PC-9 (cell line): ENCODE measurements around the gene SLC7A6. TPM values are rescaled to one million over a fixed set of nuclear protein-coding genes. Genes with fewer than 3 reads are reported as not detected.

Source experiments
- BruUV-seq: library from RNA; stranded (reverse); fragments of 400-500 nt; replicated peaks from 2 replicates; lab custom pipeline; 2021; lab: Mats Ljungman, UMichigan
- CTCF ChIA-PET: fragments of 300-600 bp; sonication (Branson Sonifier 250); formaldehyde crosslinking; loops from one replicate; lab custom pipeline; 2022; ENCODE audit warnings: antibody characterized with exemption; lab: Charles Lee
- POLR2A ChIA-PET: fragments of 300-600 bp; sonication (Branson Sonifier 250); formaldehyde crosslinking; loops from one replicate; lab custom pipeline; 2022; ENCODE audit warnings: antibody characterized with exemption; ENCODE audit not compliant: unreplicated experiment; lab: Charles Lee
- DNase-seq, 2 experiments: peaks; one replicate each; pipeline versions ENCODE4 v3.0.0 to v3.0.0-alpha.2; 2015 to 2022; ENCODE audit warnings: mixed read lengths in 1 of 2
- H2AFZ ChIP-seq: fragments of 200-600 bp; sonication (generic); 2 replicates; pipeline ENCODE4 v1.8.1; 2017; ENCODE audit warnings: antibody characterized with exemption
- H3F3A ChIP-seq: fragments of 200-600 bp; sonication (generic); 2 replicates; pipeline ENCODE4 v1.8.1; 2017; ENCODE audit warnings: antibody characterized with exemption, mild to moderate bottlenecking, low read depth; ENCODE audit not compliant: insufficient read depth
- H3K27ac ChIP-seq: fragments of 200-600 bp; sonication (generic); 2 replicates; pipeline ENCODE4 v1.6.1; 2016; ENCODE audit warnings: mixed run types
- H3K27me3 ChIP-seq: fragments of 200-600 bp; sonication (generic); 2 replicates; pipeline ENCODE4 v1.6.1; 2016; ENCODE audit warnings: low read depth, mixed run types; ENCODE audit not compliant: insufficient read depth
- H3K36me3 ChIP-seq: fragments of 200-600 bp; sonication (generic); 2 replicates; pipeline ENCODE4 v1.6.1; 2016; ENCODE audit warnings: low read depth, mixed run types
- H3K4me1 ChIP-seq: fragments of 200-600 bp; sonication (generic); replicated peaks from 2 replicates; pipeline ENCODE4 v1.6.1; 2016; ENCODE audit warnings: mixed run types; ENCODE audit not compliant: insufficient read depth
- H3K4me2 ChIP-seq: fragments of 200-600 bp; sonication (generic); 2 replicates; pipeline ENCODE4 v1.6.1; 2017; ENCODE audit warnings: mixed run types
- H3K4me3 ChIP-seq: fragments of 200-600 bp; sonication (generic); 2 replicates; pipeline ENCODE4 v1.6.1; 2016; ENCODE audit warnings: mixed run types
- H3K79me2 ChIP-seq: fragments of 200-600 bp; sonication (generic); 2 replicates; pipeline ENCODE4 v1.6.1; 2017; ENCODE audit warnings: low read depth, mixed run types
- H3K9me2 ChIP-seq: fragments of 200-600 bp; sonication (generic); 2 replicates; pipeline ENCODE4 v1.8.1; 2017; ENCODE audit warnings: mild to moderate bottlenecking; ENCODE audit not compliant: insufficient read depth
- H3K9me3 ChIP-seq: fragments of 200-600 bp; sonication (generic); 2 replicates; pipeline ENCODE4 v1.8.1; 2016; ENCODE audit warnings: low read depth; ENCODE audit not compliant: insufficient read depth
- H4K20me1 ChIP-seq: fragments of 200-600 bp; sonication (generic); 2 replicates; pipeline ENCODE4 v1.8.1; 2017; ENCODE audit not compliant: insufficient read depth
- CTCF ChIP-seq: fragments of 200-600 bp; sonication (generic); conservative IDR thresholded peaks from 2 replicates; pipeline ENCODE4 v1.6.1; 2017; ENCODE audit warnings: mixed run types, antibody characterized with exemption, mild to moderate bottlenecking, moderate library complexity
- EZH2 ChIP-seq: fragments of 200-600 bp; sonication (generic); IDR thresholded peaks from 2 replicates; pipeline ENCODE4 v1.8.0; 2017; ENCODE audit warnings: antibody characterized with exemption, low read depth
- intact Hi-C: fragments of 100-400 bp; cut with micrococcal nuclease; formaldehyde crosslinking; loops from one replicate; pipeline ENCODE4 v1.10.0; 2022; ENCODE audit not compliant: unreplicated experiment
- total RNA-seq: library from RNA; stranded (reverse); gene quantifications from 2 replicates; pipeline ENCODE4 v1.2.3, GENCODE V29; 2021

SLC7A6 gene
- total RNA-seq, 1 experiment from 2014 or later, result 44.7 TPM

DNA sequence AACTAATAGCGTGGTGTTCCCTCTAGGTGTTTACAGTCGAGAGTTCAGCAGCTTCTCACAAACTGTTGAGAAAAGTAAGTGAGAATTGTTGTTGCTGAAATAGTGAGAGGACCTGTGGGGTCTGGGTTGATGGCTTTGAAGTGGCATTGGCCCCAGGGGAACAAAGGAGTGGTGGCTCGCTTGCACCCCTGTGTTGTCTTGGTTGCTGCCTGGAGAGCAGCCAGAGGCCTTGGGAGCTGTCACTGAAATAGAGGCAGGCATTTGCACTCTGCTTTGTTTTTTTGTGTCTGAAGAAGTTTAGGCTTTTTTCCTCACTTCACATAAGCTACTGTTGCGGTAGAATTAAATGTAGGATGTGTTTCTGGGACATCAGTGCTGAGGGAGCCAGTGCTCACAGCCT lies 83.3 kb downstream of the SLC7A6 start:
- Histone ChIP-seq H3K27ac (no peak overlapping the region), H3K9me3 (no peaks in the 10 kb centered on the region), H3K4me1 (no peaks in the 10 kb centered on the region), H3K9me2 (no peaks in the 10 kb centered on the region), H4K20me1 (no peaks in the 10 kb centered on the region; the same call in 1 of the 2 replicates), H3K27me3 (no peaks in the 10 kb centered on the region), H3K4me3 (no peak overlapping the region), H3K36me3 (no peaks in the 10 kb centered on the region; the same call in 1 of the 2 replicates), H3F3A (no peaks in the 10 kb centered on the region), H2AFZ (no peak overlapping the region), H3K4me2 (no peak overlapping the region), H3K79me2 (no peaks in the 10 kb centered on the region)
- no peak for DNase-seq
- BruUV-seq, result no TSS peak
- TF ChIP-seq EZH2 (no peak), CTCF (no peak)
- POLR2A ChIA-PET, result no interaction called here
- CTCF ChIA-PET, result no interaction called here
- intact Hi-C loops, result no loop called here

DNA sequence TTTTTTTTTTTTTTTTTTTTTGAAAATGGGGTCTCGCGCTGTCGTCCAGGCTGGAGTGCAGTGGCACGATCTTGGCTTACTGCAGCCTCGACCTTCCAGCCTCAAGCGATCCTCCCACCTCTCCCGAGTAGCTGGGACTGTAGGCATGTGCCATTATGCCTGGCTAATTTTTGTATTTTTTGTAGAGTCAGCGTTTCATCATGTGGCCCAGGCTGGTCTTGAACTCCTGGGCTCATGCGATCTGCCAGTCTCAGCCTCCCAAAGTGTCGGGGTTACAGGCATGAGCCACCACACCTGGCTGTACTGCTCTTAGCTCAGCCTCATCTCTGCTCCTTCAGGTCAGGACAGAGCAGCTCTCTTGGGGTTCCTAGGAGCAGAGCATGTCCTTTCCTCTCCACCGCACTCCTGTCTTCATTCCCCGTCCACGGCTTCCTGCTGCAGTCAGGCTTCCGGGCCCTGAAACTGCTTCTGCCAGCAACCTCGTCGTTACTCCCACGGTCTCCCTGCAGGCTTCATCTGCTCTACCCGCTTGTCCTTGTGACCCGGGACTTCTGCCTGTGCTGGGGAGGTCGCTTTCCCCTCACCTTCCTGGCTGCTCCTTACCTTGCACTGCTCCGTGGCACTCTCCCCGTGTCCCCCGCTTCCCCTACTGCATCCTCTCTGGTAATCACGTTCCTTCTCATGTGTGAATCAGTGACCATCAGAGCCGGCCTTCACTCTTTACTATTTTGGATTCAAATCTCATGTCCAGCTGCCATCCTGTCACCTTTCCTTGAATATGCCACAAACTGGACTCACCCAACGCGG lies 84.5 kb downstream of the SLC7A6 start:
- ChIA-PET POLR2A (no interaction called here), CTCF (interaction anchor here (0.6 kb wide), 1 partner anchor 85 kb away, joined by 5 read pairs; no protein-coding TSS in a partner anchor)
- Histone ChIP-seq H4K20me1 (no peaks in the 10 kb centered on the region; the same call in 1 of the 2 replicates), H3K9me2 (no peaks in the 10 kb centered on the region), H3K4me2 (no peak overlapping the region), H3F3A (no peaks in the 10 kb centered on the region), H3K27ac (no peak overlapping the region), H3K4me3 (no peak overlapping the region), H3K27me3 (no peaks in the 10 kb centered on the region), H2AFZ (no peak overlapping the region), H3K79me2 (no peaks in the 10 kb centered on the region), H3K4me1 (no peaks in the 10 kb centered on the region), H3K9me3 (no peaks in the 10 kb centered on the region), H3K36me3 (no peaks in the 10 kb centered on the region; the same call in 1 of the 2 replicates)
- TF ChIP-seq EZH2 (no peak), CTCF (no peak)
- BruUV-seq, result no TSS peak
- no peak for DNase-seq
- intact Hi-C loops, result no loop called here

- Histone ChIP-seq H3K4me2 (no peak overlapping the region), H3K9me3 (no peaks in the 10 kb centered on the region), H2AFZ (no peak overlapping the region), H3F3A (no peaks in the 10 kb centered on the region), H3K79me2 (no peaks in the 10 kb centered on the region), H3K4me3 (no peak overlapping the region), H3K27me3 (no peaks in the 10 kb centered on the region), H3K27ac (no peak overlapping the region), H3K4me1 (no peaks in the 10 kb centered on the region), H3K36me3 (no peaks in the 10 kb centered on the region; the same call in 1 of the 2 replicates), H3K9me2 (no peaks in the 10 kb centered on the region), H4K20me1 (no peaks in the 10 kb centered on the region; the same call in 1 of the 2 replicates)
- POLR2A ChIA-PET, result no interaction called here
- CTCF ChIA-PET, result no interaction called here
- TF ChIP-seq EZH2 (no peak), CTCF (no peak)
- intact Hi-C loops, result no loop called here
- DNase-seq, result no peak
- no TSS peak for BruUV-seq
Measured at GRCh38 chr16:68349838-68350410, 85.6 kb downstream of the SLC7A6 start.
